Right lobe of liver (tissue), 4 donors: ENCODE data around the gene SFI1.

Experiments used
- CTCF ChIP-seq, 4 donors: fragments of 200-600 bp in 3 of 4; fragments of 450-650 bp in 1 of 4; IDR thresholded peaks; one replicate each; pipeline versions ENCODE4 v1.5.1 to v1.8.0; 2016 to 2022; ENCODE audit warnings: antibody characterized with exemption in 4 of 4, mild to moderate bottlenecking in 2 of 4
- POLR2A ChIP-seq: fragments of 450-650 bp; IDR thresholded peaks from one replicate; pipeline ENCODE4 v1.6.1; 2017; ENCODE audit warnings: antibody characterized with exemption, mild to moderate bottlenecking
- donor health status: DM: no; HTN: no; CAD: no.
- donor health status: DM: no; HTN: no; CAD: no.
- donor health status: DM: no; HTN: yes; CAD: no.

GRCh38 chr22:31465307-31465706 lies 31.0 kb upstream of the SFI1 start:
- no peak for TF ChIP-seq CTCF (IDR thresholded peaks at IDR 0.05)
- TF ChIP-seq POLR2A: no peak
